ENCODE measurements around the gene TOX2.
A peak's percentile ranks its signal among the peaks of the same experiment; 100 is the strongest.

The TOX2 gene

GRCh38 chr20:43942667-43943285, 28.1 kb downstream of the TOX2 start:
- TF ChIP-seq CTCF (IDR thresholded peaks at IDR 0.05; ENCODE audit: low read length, missing control alignments), result no peak
- H3K4me3 ChIP-seq (replicated peaks; ENCODE audit: low read depth, low read length), result no peak overlapping the region
- peak; percentile 82 for DNase-seq (ENCODE audit: low read depth)

- no peak for TF ChIP-seq CTCF (IDR thresholded peaks at IDR 0.05; ENCODE audit: low read length, missing control alignments)
- H3K4me3 ChIP-seq (replicated peaks; ENCODE audit: low read depth, low read length), result no peak overlapping the region
- DNase-seq (ENCODE audit: low read depth), result no peak
These were observed 29.1 kb downstream of the TOX2 start for GRCh38 chr20:43943725-43944124.

GRCh38 chr20:43944653-43945235, 30.1 kb downstream of the TOX2 start:
- DNase-seq (ENCODE audit: low read depth), result no peak
- TF ChIP-seq CTCF (IDR thresholded peaks at IDR 0.05; ENCODE audit: low read length, missing control alignments), result no peak
- H3K4me3 ChIP-seq (replicated peaks; ENCODE audit: low read depth, low read length), result no peak overlapping the region

GRCh38 chr20:43945391-43946205, 30.9 kb downstream of the TOX2 start:
- no peak overlapping the region for H3K4me3 ChIP-seq (replicated peaks; ENCODE audit: low read depth, low read length)
- no peak for DNase-seq (ENCODE audit: low read depth)
- TF ChIP-seq CTCF (IDR thresholded peaks at IDR 0.05; ENCODE audit: low read length, missing control alignments), result no peak

- DNase-seq (ENCODE audit: low read depth), result no peak
- TF ChIP-seq CTCF (IDR thresholded peaks at IDR 0.05; ENCODE audit: low read length, missing control alignments), result no peak
- no peak overlapping the region for H3K4me3 ChIP-seq (replicated peaks; ENCODE audit: low read depth, low read length)
These were observed 31.5 kb downstream of the TOX2 start for GRCh38 chr20:43946206-43946491.

- no peak overlapping the region for H3K4me3 ChIP-seq (replicated peaks; ENCODE audit: low read depth, low read length)
- no peak for DNase-seq (ENCODE audit: low read depth)
- no peak for TF ChIP-seq CTCF (IDR thresholded peaks at IDR 0.05; ENCODE audit: low read length, missing control alignments)
These were observed 32.1 kb downstream of the TOX2 start for GRCh38 chr20:43946659-43947315.
